ENCODE data around the gene REL. TPM values are rescaled to one million over a fixed set of nuclear protein-coding genes. Genes with fewer than 3 reads are reported as not detected.

Gene REL
- total and polyA plus RNA-seq, 2 of the 13 experiments (the other 11 are each of a cell fraction or from before 2014, with no cell fraction given): 3.7 to 7.0 TPM

- TF ChIP-seq NR2F2 (IDR thresholded peaks at IDR 0.05; ENCODE audit: borderline replicate concordance, low read depth) (no peak), ZBTB43 (CRISPR knock-in tag; conservative IDR thresholded peaks at IDR 0.05) (no peak), CENPX (CRISPR knock-in tag; IDR thresholded peaks at IDR 0.05) (no peak), ZNF496 (CRISPR knock-in tag; IDR thresholded peaks at IDR 0.05; ENCODE audit: insufficient replicate concordance) (no peak), GATAD2A (CRISPR knock-in tag; IDR thresholded peaks at IDR 0.05) (no peak), MYNN (CRISPR knock-in tag; IDR thresholded peaks at IDR 0.05; ENCODE audit: low read depth) (no peak), TCF12 (IDR thresholded peaks at IDR 0.05) (no peak), TCF12 (CRISPR knock-in tag; IDR thresholded peaks at IDR 0.05) (no peak), PPARG (CRISPR knock-in tag; conservative IDR thresholded peaks at IDR 0.05) (no peak), HIVEP1 (CRISPR knock-in tag; IDR thresholded peaks at IDR 0.05) (no peak)
These were observed 81.2 kb downstream of the REL start (continued) for GRCh38 chr2:60962528-60962927.

GRCh38 chr2:60963190-60963589 is 81.8 kb downstream of the REL start:
- in situ Hi-C loops (cut with HindIII; ENCODE audit: extremely low pct_ligation_motif_present, low pct_unique_long_range_greater_than_20kb): no loop called here
- intact Hi-C loops (cut with micrococcal nuclease; ENCODE audit: unreplicated experiment): no loop called here
- H3K9me3 ChIP-seq (ENCODE audit: low read length): no peaks in the 10 kb centered on the region
- H3K36me3 ChIP-seq (replicated peaks in 1 of 2; ENCODE audit: control insufficient read depth in 1 of 2, insufficient read depth in 2 of 2, low read length in 2 of 2): peaks cover 10 to 80% of the 10 kb centered on the region in 2 experiments
- H3K79me2 ChIP-seq (ENCODE audit: insufficient read depth, low read length): no peaks in the 10 kb centered on the region
- H3K9ac ChIP-seq (ENCODE audit: insufficient read depth, low read depth, low read length): no peak overlapping the region
- ChIA-PET CTCF (ENCODE audit: low intra/inter-chr PET ratio, low total read pairs) (no interaction called here), POLR2A (no interaction called here)
- no peak for DNase-seq (ENCODE audit: low spot score)
- no peaks in the 10 kb centered on the region for H3K4me1 ChIP-seq (ENCODE audit: insufficient read depth, low read length)
- H4K20me1 ChIP-seq (ENCODE audit: insufficient read depth, low read length): no peaks in the 10 kb centered on the region
- no peaks in the 10 kb centered on the region for H3K27me3 ChIP-seq (ENCODE audit: control insufficient read depth in 1 of 2, insufficient read depth in 2 of 2, low read length in 2 of 2)
- no peak overlapping the region for H3K4me3 ChIP-seq (replicated peaks in 1 of 3; ENCODE audit: insufficient read depth in 1 of 3, low read depth in 2 of 3, low read length in 3 of 3)
- no peak overlapping the region for H3K27ac ChIP-seq (ENCODE audit: extremely low read length, insufficient read depth, low read length)
- H3K4me2 ChIP-seq (ENCODE audit: low read depth, low read length): no peak overlapping the region
- FAIRE-seq: no peak
- ATAC-seq: no peak
- no peak overlapping the region for H2AFZ ChIP-seq (ENCODE audit: low read length)
- BruUV-seq (replicated peaks): no TSS peak
- no peak for TF ChIP-seq SP5 (CRISPR knock-in tag; IDR thresholded peaks at IDR 0.05; ENCODE audit: borderline replicate concordance, low read depth)
- TF ChIP-seq PRMT3 (CRISPR knock-in tag; IDR thresholded peaks at IDR 0.05; ENCODE audit: borderline replicate concordance, low read depth): no peak
- TF ChIP-seq PCBP2 (optimal IDR thresholded peaks at IDR 0.05; ENCODE audit: low read depth, low read length, poor library complexity, severe bottlenecking): no peak
- no peak for TF ChIP-seq ZNF101 (CRISPR knock-in tag; IDR thresholded peaks at IDR 0.05; ENCODE audit: borderline replicate concordance, low read depth)
- no peak for TF ChIP-seq FOXK1 (CRISPR knock-in tag; IDR thresholded peaks at IDR 0.05; ENCODE audit: borderline replicate concordance, low read depth)
- no peak for TF ChIP-seq SMAD1 (CRISPR knock-in tag; IDR thresholded peaks at IDR 0.05; ENCODE audit: borderline replicate concordance, low read depth)
- no peak for TF ChIP-seq ZNF597 (CRISPR knock-in tag; IDR thresholded peaks at IDR 0.05)
- no peak for TF ChIP-seq GMEB1 (CRISPR knock-in tag; IDR thresholded peaks at IDR 0.05; ENCODE audit: borderline replicate concordance)
- no peak for TF ChIP-seq HNRNPUL1 (IDR thresholded peaks at IDR 0.05; ENCODE audit: low read depth, low read length)
- no peak for TF ChIP-seq TARDBP (CRISPR knock-in tag; IDR thresholded peaks at IDR 0.05)
- TF ChIP-seq CHCHD3 (CRISPR knock-in tag; IDR thresholded peaks at IDR 0.05): no peak
- no peak for TF ChIP-seq ZNF703 (CRISPR knock-in tag; IDR thresholded peaks at IDR 0.05; ENCODE audit: borderline replicate concordance)
- TF ChIP-seq HDAC2 (CRISPR knock-in tag; IDR thresholded peaks at IDR 0.05): no peak
